Effector memory CD8-positive, alpha-beta T cell (primary cell): ENCODE results near the gene PFDN6.
"Not testable (repeated sequence)": the region's sequence is repeated elsewhere in the genome, so short reads cannot be mapped to it uniquely, and the experiment has no call there.

Source experiments
- ATAC-seq: fragments of 150-1000 bp; cut with Tn5 transposase; replicated peaks from 2 replicates; pipeline ENCODE4 v1.10.0; 2021; ENCODE audit warnings: mild to moderate bottlenecking, moderate library complexity
- DNase-seq, 3 experiments: peaks; one replicate each; pipeline ENCODE4 v3.0.0; 2021
- H3K27ac Mint-ChIP-seq, 2 donors: one replicate each; pipeline ENCODE4 v1.8.0; 2022; ENCODE audit warnings: mild to moderate bottlenecking in 2 of 2, mixed read lengths in 2 of 2, moderate library complexity in 2 of 2
- H3K27me3 Mint-ChIP-seq, 2 donors: one replicate each; pipeline ENCODE4 v1.8.0; 2022; ENCODE audit warnings: mixed read lengths in 2 of 2
- H3K36me3 Mint-ChIP-seq: one replicate; pipeline ENCODE4 v1.8.0; 2022; ENCODE audit warnings: mild to moderate bottlenecking, moderate library complexity, mixed read lengths; ENCODE audit not compliant: insufficient read depth
- H3K4me1 Mint-ChIP-seq, 2 donors: one replicate each; pipeline ENCODE4 v1.8.0; 2022; ENCODE audit warnings: low read depth in 2 of 2, mixed read lengths in 2 of 2
- H3K4me3 Mint-ChIP-seq, 2 donors: one replicate each; pipeline ENCODE4 v1.8.0; 2022; ENCODE audit warnings: mild to moderate bottlenecking in 2 of 2, mixed read lengths in 2 of 2, moderate library complexity in 2 of 2
- H3K9me3 Mint-ChIP-seq, 2 donors: one replicate each; pipeline ENCODE4 v1.8.0; 2022; ENCODE audit warnings: mixed read lengths in 2 of 2

PFDN6 gene

GRCh38 chr6:33262490-33262889 lies 26.9 kb upstream of the PFDN6 start:
- not testable (repeated sequence) for ATAC-seq, H3K4me1 Mint-ChIP-seq, H3K4me3 Mint-ChIP-seq

GRCh38 chr6:33264015-33264414 lies 25.4 kb upstream of the PFDN6 start:
- DNase-seq (no peak), ATAC-seq (no peak)
- Mint-ChIP-seq H3K4me1 (peaks cover 0 to 2% of the 10 kb centered on the region in 2 donors), H3K27me3 (no peaks in the 10 kb centered on the region), H3K36me3 (peaks cover 72% of the 10 kb centered on the region), H3K9me3 (no peaks in the 10 kb centered on the region), H3K4me3 (no peak overlapping the region), H3K27ac (no peak overlapping the region)

More at GRCh38 chr6:33262490-33262889, 26.9 kb upstream of the PFDN6 start:
- not testable (repeated sequence) for DNase-seq, H3K27ac Mint-ChIP-seq, H3K27me3 Mint-ChIP-seq, H3K9me3 Mint-ChIP-seq
- peaks cover 62% of the 10 kb centered on the region for H3K36me3 Mint-ChIP-seq

GRCh38 chr6:33271117-33271467 lies 18.3 kb upstream of the PFDN6 start:
- H3K27me3 Mint-ChIP-seq, result no peaks in the 10 kb centered on the region
- H3K27ac Mint-ChIP-seq, result peak overlapping the region; percentile 99
- H3K4me3 Mint-ChIP-seq, result peak overlapping the region; percentile 97 to 98
- no peak for DNase-seq
- H3K9me3 Mint-ChIP-seq, result no peaks in the 10 kb centered on the region
- peaks cover 75% of the 10 kb centered on the region for H3K36me3 Mint-ChIP-seq
- peaks cover 41 to 46% of the 10 kb centered on the region in 2 donors for H3K4me1 Mint-ChIP-seq
- peak; percentile 34 for ATAC-seq

- peak; percentile 91 to 96 (median 91) for DNase-seq
- peak; percentile 89 for ATAC-seq
- H3K27ac Mint-ChIP-seq, result peak within 1 kb of the TSS; percentile 99
- H3K36me3 Mint-ChIP-seq, result peaks cover 76% of the 10 kb centered on the region
- peak within 1 kb of the TSS; percentile 97 to 98 for H3K4me3 Mint-ChIP-seq
- no peaks in the 10 kb centered on the region for H3K9me3 Mint-ChIP-seq
- H3K4me1 Mint-ChIP-seq, result peaks cover 46 to 51% of the 10 kb centered on the region in 2 donors
- H3K27me3 Mint-ChIP-seq, result no peaks in the 10 kb centered on the region
Measured at GRCh38 chr6:33271468-33272274, 17.7 kb upstream of the PFDN6 start, which contains the start of the genes RPS18 and VPS52. RPS18 (plus strand) TSS chr6:33272075; CDS start chr6:33272120, 45 bp downstream. VPS52 (minus strand) TSS chr6:33271876; CDS start chr6:33271675, 201 bp downstream.

GRCh38 chr6:33272275-33273128 lies 16.9 kb upstream of the PFDN6 start:
- DNase-seq, result no peak
- Mint-ChIP-seq H3K9me3 (no peaks in the 10 kb centered on the region), H3K36me3 (peaks cover 76% of the 10 kb centered on the region), H3K27me3 (no peaks in the 10 kb centered on the region), H3K4me1 (peaks cover 47 to 53% of the 10 kb centered on the region in 2 donors), H3K27ac (peak overlapping the region; percentile 99), H3K4me3 (peak overlapping the region; percentile 97 to 98)
- ATAC-seq, result no peak

GRCh38 chr6:33273129-33273923 lies 16.1 kb upstream of the PFDN6 start:
- Mint-ChIP-seq H3K27me3 (no peaks in the 10 kb centered on the region), H3K9me3 (no peaks in the 10 kb centered on the region), H3K4me3 (peak overlapping the region; percentile 97 to 98), H3K27ac (peak overlapping the region; percentile 99), H3K36me3 (peaks cover 76% of the 10 kb centered on the region), H3K4me1 (peaks cover 50 to 59% of the 10 kb centered on the region in 2 donors)
- ATAC-seq, result no peak
- no peak for DNase-seq

GRCh38 chr6:33273924-33274902 lies 15.2 kb upstream of the PFDN6 start:
- H3K9me3 Mint-ChIP-seq, result no peaks in the 10 kb centered on the region
- peak overlapping the region; percentile 97 to 98 for H3K4me3 Mint-ChIP-seq
- peak overlapping the region; percentile 99 for H3K27ac Mint-ChIP-seq
- ATAC-seq, result no peak
- no peaks in the 10 kb centered on the region for H3K27me3 Mint-ChIP-seq
- H3K4me1 Mint-ChIP-seq, result peaks cover 59 to 64% of the 10 kb centered on the region in 2 donors
- H3K36me3 Mint-ChIP-seq, result peaks cover 70% of the 10 kb centered on the region
- no peak for DNase-seq

- peak overlapping the region; percentile 89 to 93 for H3K4me3 Mint-ChIP-seq
- peaks cover 73% of the 10 kb centered on the region for H3K36me3 Mint-ChIP-seq
- peak overlapping the region; percentile 92 to 99 for H3K27ac Mint-ChIP-seq
- peaks cover 54 to 66% of the 10 kb centered on the region in 2 donors for H3K4me1 Mint-ChIP-seq
- not testable (repeated sequence) for H3K27me3 Mint-ChIP-seq, ATAC-seq, H3K9me3 Mint-ChIP-seq, DNase-seq
Measured at GRCh38 chr6:33275795-33276580, 13.4 kb upstream of the PFDN6 start.

- peaks cover 68% of the 10 kb centered on the region for H3K36me3 Mint-ChIP-seq
- H3K4me3 Mint-ChIP-seq, result peak overlapping the region; percentile 89 to 93
- peaks cover 54 to 63% of the 10 kb centered on the region in 2 donors for H3K4me1 Mint-ChIP-seq
- H3K9me3 Mint-ChIP-seq, result no peaks in the 10 kb centered on the region
- no peak for ATAC-seq
- H3K27me3 Mint-ChIP-seq, result no peaks in the 10 kb centered on the region
- DNase-seq, result no peak
- peak overlapping the region; percentile 92 to 94 for H3K27ac Mint-ChIP-seq
Measured at GRCh38 chr6:33276581-33276863, 12.9 kb upstream of the PFDN6 start.

- peak within 1 kb of the TSS; percentile 92 to 94 for H3K27ac Mint-ChIP-seq
- peak; percentile 58 to 64 (median 60) for DNase-seq
- peaks cover 54 to 58% of the 10 kb centered on the region in 2 donors for H3K4me1 Mint-ChIP-seq
- peak; percentile 75 for ATAC-seq
- no peaks in the 10 kb centered on the region for H3K27me3 Mint-ChIP-seq
- H3K4me3 Mint-ChIP-seq, result peak within 1 kb of the TSS; percentile 89 to 93
- peaks cover 67% of the 10 kb centered on the region for H3K36me3 Mint-ChIP-seq
- no peaks in the 10 kb centered on the region for H3K9me3 Mint-ChIP-seq
Measured at GRCh38 chr6:33276864-33277662, 12.3 kb upstream of the PFDN6 start, which contains the start of gene B3GALT4. B3GALT4 (plus strand) TSS chr6:33277123; CDS start chr6:33277420, 297 bp downstream.
